Endothelial cell of hepatic sinusoid (primary cell): Measurements from ENCODE around the gene GNAS.

Experiments
- in situ Hi-C: cut with HindIII; loops from 2 replicates; pipeline ENCODE4 v1.10.0; 2017; ENCODE audit warnings: low sequenced_read_pairs

The GNAS gene

GRCh38 chr20:58893355-58894120 lies 41.0 kb downstream of the GNAS start:
- in situ Hi-C loops, result no loop called here

- in situ Hi-C loops, result no loop called here
These were observed 42.3 kb downstream of the GNAS start for GRCh38 chr20:58894652-58895447.

- in situ Hi-C loops, result no loop called here
These were observed 43.1 kb downstream of the GNAS start for GRCh38 chr20:58895448-58896180.

GRCh38 chr20:58896820-58897219 lies 44.3 kb downstream of the GNAS start:
- in situ Hi-C loops, result no loop called here

- in situ Hi-C loops, result no loop called here
These were observed 45.0 kb downstream of the GNAS start for GRCh38 chr20:58897488-58897887.

GRCh38 chr20:58898629-58899408 lies 46.3 kb downstream of the GNAS start:
- in situ Hi-C loops, result no loop called here

- in situ Hi-C loops, result no loop called here
These were observed 47.0 kb downstream of the GNAS start for GRCh38 chr20:58899512-58899911.

- in situ Hi-C loops, result no loop called here
These were observed 47.9 kb downstream of the GNAS start for GRCh38 chr20:58900397-58900796.

GRCh38 chr20:58901488-58902402 lies 49.2 kb downstream of the GNAS start:
- in situ Hi-C loops, result no loop called here

- in situ Hi-C loops, result no loop called here
These were observed 51.1 kb downstream of the GNAS start for GRCh38 chr20:58903614-58904013.

- in situ Hi-C loops, result no loop called here
These were observed 52.7 kb downstream of the GNAS start for GRCh38 chr20:58905236-58905635.

- in situ Hi-C loops, result no loop called here
These were observed 53.6 kb downstream of the GNAS start for GRCh38 chr20:58906111-58906510.

- in situ Hi-C loops, result no loop called here
These were observed 54.4 kb downstream of the GNAS start for GRCh38 chr20:58906894-58907293.

- in situ Hi-C loops, result no loop called here
These were observed 55.0 kb downstream of the GNAS start for GRCh38 chr20:58907320-58908137.

GRCh38 chr20:58908221-58908620 lies 55.7 kb downstream of the GNAS start:
- in situ Hi-C loops, result no loop called here

- in situ Hi-C loops, result no loop called here
These were observed 56.4 kb downstream of the GNAS start for GRCh38 chr20:58908941-58909340.

- in situ Hi-C loops, result no loop called here
These were observed 57.1 kb downstream of the GNAS start for GRCh38 chr20:58909585-58909984.

GRCh38 chr20:58910473-58910872 lies 58.0 kb downstream of the GNAS start:
- in situ Hi-C loops, result no loop called here

- in situ Hi-C loops, result no loop called here
These were observed 58.8 kb downstream of the GNAS start for GRCh38 chr20:58911309-58911708.
